GM12891 (cell line): ENCODE data around the gene CATSPERE.
"Not testable (repeated sequence)": the region's sequence is repeated elsewhere in the genome, so short reads cannot be mapped to it uniquely, and the experiment has no call there.

Experiments used
- DNase-seq: peaks from one replicate; pipeline ENCODE4 v3.0.0; 2011; ENCODE audit warnings: low spot score; ENCODE audit not compliant: insufficient read length
- FAIRE-seq: peaks from 2 replicates; lab custom pipeline; 2011; peaks lifted over from hg19 to GRCh38; lab: Jason Lieb, UNC
- PAX5 ChIP-seq: IDR thresholded peaks from 2 replicates; pipeline ENCODE4 v1.6.1; 2011; ENCODE audit warnings: low read length, moderate library complexity, mild to moderate bottlenecking; ENCODE audit not compliant: insufficient read depth, severe bottlenecking
- POLR2A ChIP-seq: IDR thresholded peaks from 2 replicates; pipeline ENCODE4 v1.6.1; 2011; ENCODE audit warnings: low read depth, low read length, control low read depth
- POLR2AphosphoS5 ChIP-seq: IDR thresholded peaks from 2 replicates; pipeline ENCODE4 v1.6.1; 2011; ENCODE audit warnings: low read depth, low read length, control low read depth
- POU2F2 ChIP-seq: IDR thresholded peaks from 2 replicates; pipeline ENCODE4 v1.6.1; 2011; ENCODE audit warnings: low read depth, mild to moderate bottlenecking, control low read depth, low read length, moderate library complexity
- SPI1 ChIP-seq: IDR thresholded peaks from 2 replicates; pipeline ENCODE4 v1.6.1; 2011; ENCODE audit warnings: low read depth, low read length, control low read depth
- TAF1 ChIP-seq: IDR thresholded peaks from 2 replicates; pipeline ENCODE4 v1.6.1; 2011; ENCODE audit warnings: low read depth, low read length, control low read depth

CATSPERE gene

DNA sequence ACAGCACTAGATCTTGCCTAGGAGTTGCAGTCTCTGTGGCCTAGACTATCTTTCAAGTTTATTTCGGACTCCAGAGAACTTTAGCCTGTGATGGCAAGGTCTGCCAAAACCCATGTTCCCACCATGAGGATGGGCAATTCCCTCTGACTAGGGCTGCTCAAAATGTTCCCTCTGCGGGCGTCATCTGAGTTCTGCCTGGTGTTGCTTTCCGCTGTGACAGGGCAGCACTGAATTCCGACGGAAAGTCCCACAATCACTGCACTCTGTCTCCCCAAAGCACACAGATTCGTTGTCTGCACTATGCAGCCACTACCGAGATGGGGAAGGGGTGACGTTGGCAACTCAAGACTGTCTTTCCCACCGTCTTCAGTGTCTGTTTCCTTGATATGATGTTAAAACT lies 75.2 kb downstream of the CATSPERE start:
- TF ChIP-seq TAF1, result no peak
- TF ChIP-seq PAX5, result no peak
- no peak for TF ChIP-seq POLR2A
- TF ChIP-seq POLR2AphosphoS5, result no peak
- no peak for TF ChIP-seq POU2F2
- no peak for TF ChIP-seq SPI1
- no peak for FAIRE-seq
- DNase-seq, result no peak

DNA sequence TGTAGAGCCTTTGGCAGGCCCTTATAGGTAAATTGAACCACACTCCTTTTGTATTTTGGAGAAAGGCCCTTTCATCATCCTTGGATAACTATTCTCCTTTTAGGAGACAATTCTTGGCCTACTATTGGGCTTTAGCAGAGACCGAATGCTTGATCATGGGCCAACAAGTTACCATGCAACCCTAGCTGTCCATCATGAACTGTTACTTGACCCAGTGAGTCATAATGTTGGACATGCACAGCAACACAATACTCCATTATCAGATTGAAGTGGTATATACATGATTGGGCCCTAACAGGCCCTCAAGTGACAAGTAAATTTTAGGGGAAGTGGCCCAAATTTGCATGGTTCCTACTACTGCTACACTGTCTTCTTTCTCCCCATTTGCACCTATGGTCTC lies 84.4 kb downstream of the CATSPERE start:
- no peak for TF ChIP-seq POLR2A
- TF ChIP-seq POLR2AphosphoS5, result no peak
- TF ChIP-seq TAF1, result no peak
- no peak for TF ChIP-seq POU2F2
- no peak for TF ChIP-seq PAX5
- no peak for TF ChIP-seq SPI1
- no peak for DNase-seq
- FAIRE-seq, result no peak

DNA sequence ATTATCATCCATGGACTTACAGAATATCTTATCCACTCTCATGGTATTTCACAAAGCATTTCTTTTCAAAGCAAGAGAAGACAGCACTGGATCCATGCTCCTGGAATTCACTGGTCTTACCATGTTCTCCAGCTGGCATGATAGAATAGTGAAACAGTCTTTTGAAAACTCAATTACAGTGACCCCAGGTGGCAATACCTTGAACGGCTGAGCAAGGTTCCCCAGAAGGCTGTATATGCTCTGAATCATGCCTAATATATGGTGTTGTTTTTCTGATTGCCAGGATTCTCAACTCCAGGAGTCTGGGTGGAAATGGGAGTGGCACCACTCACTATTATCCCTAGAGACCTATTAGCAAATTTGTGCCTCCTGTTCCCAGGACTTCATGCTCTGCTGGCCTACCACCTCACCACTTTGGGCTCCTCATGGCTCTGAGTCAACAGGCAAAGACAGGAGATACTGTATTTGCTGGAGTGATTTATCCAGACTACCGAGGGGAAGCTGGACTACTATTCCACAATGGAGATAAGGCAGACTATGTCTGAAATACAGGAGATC lies 87.6 kb downstream of the CATSPERE start:
- no peak for FAIRE-seq
- no peak for DNase-seq

DNA sequence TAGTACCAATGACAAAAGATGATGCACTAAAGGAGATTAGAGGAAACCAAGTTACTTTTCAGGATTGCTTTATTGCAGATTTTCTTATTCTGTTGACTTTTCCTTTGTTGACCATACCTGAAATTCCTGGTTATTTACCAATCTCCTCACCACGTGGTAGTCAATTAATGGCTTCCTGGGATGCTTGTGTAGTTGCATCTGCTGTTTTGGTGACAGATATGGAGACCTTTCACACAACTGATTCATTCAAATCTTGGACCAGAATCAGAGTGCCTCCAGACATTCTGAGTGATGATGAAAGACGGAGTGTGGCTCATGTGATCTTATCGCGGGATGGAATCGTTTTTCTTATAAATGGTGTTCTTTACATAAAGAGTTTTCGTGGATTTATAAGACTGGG lies 91.3 kb downstream of the CATSPERE start:
- FAIRE-seq (no peak), DNase-seq (no peak)
- no peak for TF ChIP-seq PAX5
- TF ChIP-seq TAF1, result no peak
- TF ChIP-seq POU2F2, result no peak
- no peak for TF ChIP-seq POLR2A
- no peak for TF ChIP-seq POLR2AphosphoS5
- TF ChIP-seq SPI1, result no peak

More for the DNA sequence above, 87.6 kb downstream of the CATSPERE start:
- TF ChIP-seq SPI1 (no peak), POLR2A (no peak), POU2F2 (no peak), POLR2AphosphoS5 (no peak), TAF1 (no peak), PAX5 (no peak)

DNA sequence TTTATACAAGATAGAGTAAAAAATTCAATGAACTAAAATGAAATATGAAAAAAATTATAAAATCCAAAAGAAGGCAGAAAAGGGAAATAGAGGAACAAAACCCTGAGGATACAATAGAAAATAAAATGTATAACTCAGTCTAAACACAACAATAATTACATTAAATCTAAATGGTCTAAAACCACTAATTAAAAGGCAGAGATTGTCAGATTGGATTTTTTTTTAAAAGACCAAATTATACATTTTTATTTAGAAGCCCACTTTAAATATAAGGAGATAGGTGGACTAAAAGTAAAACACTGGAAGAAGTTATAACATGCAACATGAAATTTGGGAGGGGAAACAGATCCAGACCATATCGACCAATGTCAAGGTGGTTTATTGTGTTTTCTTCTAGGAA lies 95.2 kb downstream of the CATSPERE start:
- no peak for DNase-seq
- FAIRE-seq, result no peak
- TF ChIP-seq POLR2AphosphoS5 (no peak), PAX5 (no peak), TAF1 (no peak), POLR2A (no peak), SPI1 (no peak), POU2F2 (no peak)

DNA sequence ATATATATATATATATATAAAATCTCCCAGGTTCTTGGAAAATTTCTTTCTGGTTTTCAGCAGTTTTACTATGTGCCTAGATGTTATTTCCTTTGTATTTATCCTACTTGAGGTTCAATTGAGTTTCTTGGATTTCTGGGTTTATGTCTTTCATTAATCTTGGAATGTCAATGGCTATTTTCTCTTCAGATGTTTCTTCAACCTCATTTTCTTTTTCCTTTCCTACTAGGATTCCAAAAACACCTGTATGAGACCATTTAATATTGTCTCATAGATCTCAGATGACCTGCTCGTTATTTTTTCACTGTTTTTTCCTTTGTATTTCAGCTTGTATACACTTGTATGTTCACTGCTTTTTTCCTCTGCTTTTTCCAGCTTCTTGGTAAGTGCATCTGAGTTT lies 96.5 kb downstream of the CATSPERE start:
- TF ChIP-seq POLR2A (no peak), POLR2AphosphoS5 (no peak), POU2F2 (no peak), SPI1 (no peak), PAX5 (no peak), TAF1 (no peak)
- FAIRE-seq, result no peak
- DNase-seq, result no peak

DNA sequence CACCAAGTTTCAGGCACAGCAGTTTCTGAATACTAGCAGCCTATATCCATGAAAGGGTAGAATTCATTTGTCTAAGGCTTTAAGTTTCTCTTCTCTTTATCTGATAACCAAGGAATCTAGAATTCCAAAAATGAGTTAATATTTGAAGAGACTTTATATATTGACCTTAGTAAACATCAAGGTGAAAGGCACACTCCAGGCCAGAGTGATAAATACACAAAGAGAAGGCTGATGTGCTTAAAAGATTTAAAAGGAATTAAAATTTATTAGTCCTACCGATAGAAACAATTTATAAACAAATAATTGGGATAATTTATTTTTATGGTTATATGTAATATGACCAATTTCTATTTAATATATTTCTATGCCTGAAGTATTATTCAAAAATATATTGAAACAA lies 98.5 kb downstream of the CATSPERE start:
- DNase-seq (no peak), FAIRE-seq (no peak)
- TF ChIP-seq TAF1, result no peak
- TF ChIP-seq SPI1, result no peak
- TF ChIP-seq POLR2AphosphoS5, result no peak
- no peak for TF ChIP-seq POLR2A
- TF ChIP-seq PAX5, result no peak
- no peak for TF ChIP-seq POU2F2

DNA sequence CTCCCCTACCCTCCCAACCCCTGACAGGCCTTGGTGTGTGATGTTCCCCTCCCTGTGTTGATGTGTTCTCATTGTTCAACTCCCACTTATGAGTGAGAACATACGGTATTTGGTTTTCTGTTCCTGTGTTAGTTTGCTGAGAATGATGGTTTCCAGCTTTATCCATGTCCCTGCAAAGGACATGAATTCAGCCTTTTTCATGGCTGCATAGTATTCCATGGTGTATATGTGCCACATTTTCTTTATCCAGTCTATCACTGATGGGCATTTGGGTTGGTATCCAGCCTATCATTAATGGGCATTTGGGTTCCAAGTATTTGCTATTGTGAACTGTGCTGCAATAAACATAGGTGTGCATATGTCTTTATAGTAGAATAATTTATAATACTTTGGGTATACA lies 101.8 kb downstream of the CATSPERE start:
- not testable (repeated sequence) for FAIRE-seq, DNase-seq

DNA sequence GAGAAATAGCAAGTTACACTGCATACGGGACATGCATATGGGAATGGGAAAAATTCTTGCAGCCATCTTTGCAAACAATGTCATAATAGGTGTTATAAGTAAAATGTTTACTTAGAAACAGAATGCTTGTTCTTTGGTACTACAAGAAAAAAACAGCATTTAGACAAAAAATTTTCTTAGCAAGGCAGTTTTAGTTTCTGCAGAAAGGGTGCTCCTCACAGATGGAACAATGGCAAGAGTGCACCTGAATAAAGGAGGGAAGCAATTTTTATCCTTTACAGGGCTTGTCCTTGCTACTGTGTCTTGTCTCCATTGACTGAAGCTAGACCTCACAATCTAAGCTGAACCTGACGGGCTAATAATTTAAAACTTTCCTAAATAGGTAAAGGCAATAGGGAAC lies 112.7 kb downstream of the CATSPERE start:
- TF ChIP-seq POU2F2, result no peak
- no peak for TF ChIP-seq SPI1
- no peak for TF ChIP-seq POLR2AphosphoS5
- no peak for TF ChIP-seq TAF1
- no peak for TF ChIP-seq POLR2A
- TF ChIP-seq PAX5, result no peak
- no peak for FAIRE-seq
- DNase-seq, result no peak

DNA sequence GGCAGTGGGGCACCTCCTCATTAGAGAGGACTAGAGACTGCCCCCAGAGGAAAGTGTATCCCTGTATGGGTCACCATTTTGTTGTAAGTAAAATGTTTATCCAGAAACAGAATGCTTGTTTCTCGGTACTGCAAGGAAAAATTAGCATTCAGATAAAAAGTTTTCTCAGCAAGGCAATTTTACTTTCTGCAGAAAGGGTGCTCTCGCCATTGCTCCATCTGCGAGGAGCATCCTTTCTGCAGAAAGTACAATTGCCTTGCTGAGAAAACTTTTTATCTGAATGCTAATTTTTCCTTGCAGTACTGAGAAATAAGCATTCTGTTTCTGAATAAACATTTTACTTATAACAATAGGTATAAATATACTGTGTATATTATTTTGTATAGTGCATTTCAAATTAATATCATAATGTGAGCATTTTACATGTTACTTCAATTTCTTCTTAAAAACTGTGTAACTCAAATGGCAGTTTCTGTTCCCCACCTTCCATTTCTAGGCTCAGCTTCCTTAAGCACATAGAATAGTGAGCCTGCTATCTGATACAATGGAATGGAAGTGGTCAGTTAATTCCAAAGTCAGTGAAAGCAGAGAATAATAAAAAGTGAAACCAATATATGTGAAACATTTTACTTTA lies 115.3 kb downstream of the CATSPERE start:
- FAIRE-seq, result no peak
- no peak for DNase-seq
- no peak for TF ChIP-seq POLR2A
- no peak for TF ChIP-seq POU2F2
- TF ChIP-seq TAF1, result no peak
- TF ChIP-seq SPI1, result no peak

DNA sequence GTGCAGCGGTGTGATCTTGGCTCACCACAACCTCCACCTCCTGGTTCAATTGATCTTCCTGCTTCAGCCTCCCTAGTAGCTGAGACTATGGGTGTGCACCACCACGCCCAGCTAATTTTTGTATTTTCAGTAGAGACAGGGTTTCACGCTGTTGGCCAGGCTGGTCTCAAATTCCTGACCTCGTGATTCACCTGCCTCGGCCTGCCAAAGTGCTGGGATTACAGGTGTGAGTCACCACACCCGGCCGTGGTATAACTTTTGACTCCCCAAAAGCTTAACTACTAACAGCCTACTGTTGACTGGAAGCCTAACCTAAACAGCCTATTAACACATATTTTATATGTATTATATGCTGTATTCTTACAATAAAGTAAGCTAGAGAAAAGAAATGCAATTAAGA lies 117.1 kb downstream of the CATSPERE start:
- FAIRE-seq, DNase-seq: not testable (repeated sequence)
